Neural progenitor cell (in vitro differentiated cells): Measurements from ENCODE around the gene CARD19. TPM values are rescaled to one million over a fixed set of nuclear protein-coding genes. Genes with fewer than 3 reads are reported as not detected.

Source experiments
- DNase-seq: peaks from one replicate; pipeline ENCODE4 v3.0.0-alpha.2; 2016; ENCODE audit warnings: low spot score
- H2AFZ ChIP-seq: fragments of 200-600 bp; sonication (generic); replicated peaks from 2 replicates; pipeline ENCODE4 v1.6.1; 2016; ENCODE audit warnings: antibody characterized with exemption
- H3F3A ChIP-seq: fragments of 200-600 bp; sonication (generic); 2 replicates; pipeline ENCODE4 v1.6.1; 2016; ENCODE audit warnings: antibody characterized with exemption, low read depth
- H3K27ac ChIP-seq: fragments of 200-600 bp; sonication (generic); 2 replicates; pipeline ENCODE4 v1.5.1; 2016; ENCODE audit warnings: mild to moderate bottlenecking
- H3K27me3 ChIP-seq: fragments of 200-600 bp; sonication (generic); 2 replicates; pipeline ENCODE4 v1.6.1; 2016; ENCODE audit warnings: mild to moderate bottlenecking, moderate library complexity
- H3K36me3 ChIP-seq: fragments of 200-600 bp; sonication (generic); 2 replicates; pipeline ENCODE4 v1.5.1; 2016
- H3K4me1 ChIP-seq: fragments of 200-600 bp; sonication (generic); 2 replicates; pipeline ENCODE4 v1.6.1; 2016; ENCODE audit warnings: mixed run types
- H3K4me2 ChIP-seq: fragments of 200-600 bp; sonication (generic); 2 replicates; pipeline ENCODE4 v1.6.1; 2016
- H3K4me3 ChIP-seq: fragments of 200-600 bp; sonication (generic); 2 replicates; pipeline ENCODE4 v1.5.1; 2016
- H3K79me2 ChIP-seq: fragments of 200-600 bp; sonication (generic); 2 replicates; pipeline ENCODE4 v1.6.1; 2016; ENCODE audit warnings: low read depth
- H3K9ac ChIP-seq: fragments of 200-600 bp; sonication (generic); 2 replicates; pipeline ENCODE4 v1.6.1; 2016
- H3K9me3 ChIP-seq: fragments of 200-600 bp; sonication (generic); 2 replicates; pipeline ENCODE4 v1.5.1; 2016; ENCODE audit warnings: low read depth
- H4K20me1 ChIP-seq: fragments of 200-600 bp; sonication (generic); 2 replicates; pipeline ENCODE4 v1.6.1; 2016; ENCODE audit warnings: low read depth
- H3K27ac Mint-ChIP-seq: 3 replicates; pipeline ENCODE4 v1.8.0; 2021; ENCODE audit warnings: mixed read lengths
- H3K27me3 Mint-ChIP-seq: 2 replicates; pipeline ENCODE4 v1.8.0; 2022; ENCODE audit warnings: low read depth, mild to moderate bottlenecking, inconsistent platforms, moderate library complexity, mixed read lengths; ENCODE audit not compliant: insufficient read depth
- H3K36me3 Mint-ChIP-seq: 3 replicates; pipeline ENCODE4 v1.8.0; 2021; ENCODE audit warnings: mixed read lengths
- H3K4me1 Mint-ChIP-seq: 3 replicates; pipeline ENCODE4 v1.8.0; 2021; ENCODE audit warnings: mixed read lengths
- H3K4me3 Mint-ChIP-seq: 3 replicates; pipeline ENCODE4 v1.8.0; 2021; ENCODE audit warnings: mild to moderate bottlenecking, moderate library complexity, mixed read lengths
- H3K9me3 Mint-ChIP-seq: 3 replicates; pipeline ENCODE4 v1.8.0; 2020; ENCODE audit warnings: mixed read lengths
- CTCF ChIP-seq: fragments of 200-600 bp; sonication (generic); IDR thresholded peaks from 2 replicates; pipeline ENCODE4 v1.5.1; 2017; ENCODE audit warnings: antibody characterized with exemption, mild to moderate bottlenecking
- EZH2 ChIP-seq: fragments of 200-600 bp; sonication (generic); IDR thresholded peaks from 2 replicates; pipeline ENCODE4 v1.6.1; 2017; ENCODE audit warnings: antibody characterized with exemption, mild to moderate bottlenecking, moderate library complexity
- EZH2phosphoT487 ChIP-seq: fragments of 200-600 bp; sonication (generic); IDR thresholded peaks from 2 replicates; pipeline ENCODE4 v1.6.1; 2017; ENCODE audit warnings: antibody characterized with exemption
- total RNA-seq: library from RNA; depleted of rRNA; stranded (reverse); fragments of >200 nt; gene quantifications from 2 replicates; pipeline ENCODE4 v1.2.3, GENCODE V29; 2015; ENCODE audit warnings: low replicate concordance

CARD19 gene
- total RNA-seq, 1 donor from 2014 or later, result 12.3 TPM

GRCh38 chr9:93105620-93106019 is 9.6 kb downstream of the CARD19 start:
- Histone ChIP-seq H3K27ac (no peak overlapping the region), H3K9ac (no peak overlapping the region), H3K79me2 (no peaks in the 10 kb centered on the region), H3K27me3 (no peaks in the 10 kb centered on the region), H3K36me3 (no peaks in the 10 kb centered on the region), H2AFZ (no peak overlapping the region), H3F3A (no peaks in the 10 kb centered on the region), H4K20me1 (no peaks in the 10 kb centered on the region), H3K4me3 (no peak overlapping the region), H3K9me3 (no peaks in the 10 kb centered on the region), H3K4me2 (no peak overlapping the region), H3K4me1 (no peaks in the 10 kb centered on the region)
- peaks cover 8% of the 10 kb centered on the region for H3K36me3 Mint-ChIP-seq
- no peak for TF ChIP-seq CTCF
- TF ChIP-seq EZH2, result no peak
- TF ChIP-seq EZH2phosphoT487, result no peak
- H3K9me3 Mint-ChIP-seq, result peaks cover 18% of the 10 kb centered on the region
- peaks cover 4% of the 10 kb centered on the region for H3K27me3 Mint-ChIP-seq
- no peak for DNase-seq
- H3K27ac Mint-ChIP-seq, result no peak overlapping the region
- peaks cover 3% of the 10 kb centered on the region for H3K4me1 Mint-ChIP-seq
- H3K4me3 Mint-ChIP-seq, result no peak overlapping the region

- Mint-ChIP-seq H3K36me3 (peaks cover 10% of the 10 kb centered on the region), H3K27me3 (peaks cover 4% of the 10 kb centered on the region), H3K4me1 (peaks cover 3% of the 10 kb centered on the region), H3K4me3 (no peak overlapping the region), H3K27ac (no peak overlapping the region), H3K9me3 (peaks cover 13% of the 10 kb centered on the region)
- Histone ChIP-seq H2AFZ (no peak overlapping the region), H3K27ac (no peak overlapping the region), H3K9ac (no peak overlapping the region), H3K9me3 (no peaks in the 10 kb centered on the region), H4K20me1 (no peaks in the 10 kb centered on the region), H3K4me2 (no peak overlapping the region), H3K4me3 (no peak overlapping the region), H3F3A (no peaks in the 10 kb centered on the region), H3K36me3 (no peaks in the 10 kb centered on the region), H3K27me3 (no peaks in the 10 kb centered on the region), H3K4me1 (no peaks in the 10 kb centered on the region), H3K79me2 (no peaks in the 10 kb centered on the region)
- DNase-seq, result no peak
- TF ChIP-seq EZH2phosphoT487, result no peak
- no peak for TF ChIP-seq EZH2
- no peak for TF ChIP-seq CTCF
These were observed 11.3 kb downstream of the CARD19 start for GRCh38 chr9:93107151-93107824.

GRCh38 chr9:93107825-93108161 is 11.8 kb downstream of the CARD19 start:
- H3K4me3 ChIP-seq, result no peak overlapping the region
- no peak overlapping the region for H3K9ac ChIP-seq
- H3K4me1 ChIP-seq, result no peaks in the 10 kb centered on the region
- no peak overlapping the region for H2AFZ ChIP-seq
- Mint-ChIP-seq H3K27ac (no peak overlapping the region), H3K36me3 (peaks cover 10% of the 10 kb centered on the region), H3K4me3 (no peak overlapping the region), H3K9me3 (peaks cover 9% of the 10 kb centered on the region), H3K27me3 (peaks cover 6% of the 10 kb centered on the region), H3K4me1 (peaks cover 3% of the 10 kb centered on the region)
- no peaks in the 10 kb centered on the region for H3K79me2 ChIP-seq
- H3F3A ChIP-seq, result no peaks in the 10 kb centered on the region
- no peaks in the 10 kb centered on the region for H3K27me3 ChIP-seq
- H3K36me3 ChIP-seq, result no peaks in the 10 kb centered on the region
- no peak for DNase-seq
- H3K4me2 ChIP-seq, result no peak overlapping the region
- H4K20me1 ChIP-seq, result no peaks in the 10 kb centered on the region
- H3K27ac ChIP-seq, result no peak overlapping the region
- no peaks in the 10 kb centered on the region for H3K9me3 ChIP-seq
- TF ChIP-seq CTCF (no peak), EZH2phosphoT487 (no peak), EZH2 (no peak)
